Jurkat, Clone E6-1 (cell line): ENCODE results near the gene DEDD.

Experiments used
- DNase-seq: peaks from one replicate; pipeline ENCODE4 v3.0.0-alpha.2; 2011; ENCODE audit warnings: low read depth, low spot score
- H3K4me3 ChIP-seq: 2 replicates; pipeline ENCODE4 v1.5.1; 2011; ENCODE audit warnings: mild to moderate bottlenecking, low read length, control low read depth, moderate library complexity

DEDD gene

GRCh38 chr1:161164901-161165610 is 32.6 kb upstream of the DEDD start:
- H3K4me3 ChIP-seq, result peak overlapping the region; percentile 71
- no peak for DNase-seq

DNA sequence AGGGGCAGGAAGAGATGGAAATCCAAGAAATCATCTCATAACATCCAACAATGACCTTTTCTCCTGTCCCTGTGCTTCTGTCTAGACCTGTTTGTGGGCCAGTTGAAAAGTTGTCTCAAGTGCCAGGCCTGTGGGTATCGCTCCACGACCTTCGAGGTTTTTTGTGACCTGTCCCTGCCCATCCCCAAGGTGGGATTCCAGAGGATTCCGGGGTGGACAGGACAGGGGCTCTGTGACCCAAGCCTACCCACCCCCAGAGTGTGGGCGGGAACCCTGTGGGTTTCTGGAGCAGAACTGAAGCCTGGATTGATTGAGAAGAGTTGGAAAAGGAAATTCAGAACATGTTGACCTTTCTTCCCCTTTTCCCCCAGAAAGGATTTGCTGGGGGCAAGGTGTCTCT is 31.3 kb upstream of the DEDD start:
- no peak overlapping the region for H3K4me3 ChIP-seq
- DNase-seq, result no peak

DNA sequence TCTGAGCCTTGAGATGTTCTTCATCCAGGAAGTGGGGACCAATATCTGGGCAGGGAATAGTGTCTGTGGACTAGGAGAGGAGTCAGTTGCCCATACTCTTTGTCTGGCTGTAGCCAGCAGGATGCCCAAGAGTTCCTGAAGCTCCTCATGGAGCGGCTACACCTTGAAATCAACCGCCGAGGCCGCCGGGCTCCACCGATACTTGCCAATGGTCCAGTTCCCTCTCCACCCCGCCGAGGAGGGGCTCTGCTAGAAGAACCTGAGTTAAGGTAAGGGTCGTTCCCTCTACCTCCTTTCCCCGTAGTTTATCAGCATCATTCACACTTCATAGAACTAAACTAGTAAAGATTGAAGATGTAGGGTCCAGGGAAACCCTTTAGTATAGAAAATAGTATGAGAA is 30.3 kb upstream of the DEDD start:
- no peak for DNase-seq
- no peak overlapping the region for H3K4me3 ChIP-seq

DNA sequence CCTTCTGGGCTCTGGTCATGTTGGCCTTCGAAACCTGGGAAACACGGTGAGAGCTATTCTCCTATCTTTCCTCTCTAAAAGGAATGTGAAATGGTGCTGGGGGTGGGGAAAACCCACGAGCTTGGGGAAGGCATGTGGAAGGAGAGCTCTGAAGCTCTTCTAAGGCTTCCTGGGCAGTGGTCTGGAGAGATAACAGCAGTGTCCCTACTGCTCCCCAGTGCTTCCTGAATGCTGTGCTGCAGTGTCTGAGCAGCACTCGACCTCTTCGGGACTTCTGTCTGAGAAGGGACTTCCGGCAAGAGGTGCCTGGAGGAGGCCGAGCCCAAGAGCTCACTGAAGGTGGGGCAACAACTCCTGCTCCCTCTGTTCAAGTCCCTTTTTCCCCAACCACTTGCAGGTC is 29.6 kb upstream of the DEDD start:
- DNase-seq, result no peak
- no peak overlapping the region for H3K4me3 ChIP-seq

- DNase-seq, result no peak
These were observed 29.2 kb upstream of the DEDD start for GRCh38 chr1:161161652-161162051.

GRCh38 chr1:161160671-161161145 is 28.2 kb upstream of the DEDD start:
- H3K4me3 ChIP-seq, result no peak overlapping the region
- DNase-seq, result no peak

More at GRCh38 chr1:161161652-161162051, 29.2 kb upstream of the DEDD start:
- H3K4me3 ChIP-seq, result no peak overlapping the region

GRCh38 chr1:161159913-161160243 is 27.4 kb upstream of the DEDD start:
- peak overlapping the region; percentile 95 for H3K4me3 ChIP-seq
- DNase-seq, result no peak

GRCh38 chr1:161159087-161159912 is 26.8 kb upstream of the DEDD start, which contains the start of gene USP21:
USP21 (plus strand) TSS chr1:161159500; CDS start chr1:161160641, 1,141 bp downstream.
- peak within 1 kb of the TSS; percentile 95 for H3K4me3 ChIP-seq
- DNase-seq, result peak; percentile 80

GRCh38 chr1:161158316-161159010 is 26.0 kb upstream of the DEDD start:
- no peak for DNase-seq
- peak overlapping the region; percentile 95 for H3K4me3 ChIP-seq

DNA sequence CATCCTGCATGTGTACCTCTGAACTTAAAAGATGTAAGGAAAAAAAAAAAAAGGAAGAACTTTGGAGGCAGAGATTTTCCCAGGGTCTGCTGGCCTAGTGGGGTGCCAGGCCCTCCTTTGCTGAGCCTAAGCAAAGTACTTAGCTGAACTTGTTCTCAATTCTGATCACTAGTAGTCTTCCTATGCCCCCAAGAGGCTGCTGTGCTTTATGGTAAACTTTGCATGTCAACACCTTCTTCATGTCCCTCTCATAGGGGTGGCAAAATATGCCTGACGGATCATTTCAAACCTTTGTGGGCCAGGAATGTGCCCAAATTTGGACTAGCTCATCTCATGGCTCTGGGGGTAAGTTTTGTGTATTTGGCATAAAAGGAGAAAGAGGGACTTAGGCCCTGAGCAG is 25.4 kb upstream of the DEDD start:
- H3K4me3 ChIP-seq, result no peak overlapping the region
- DNase-seq, result no peak

- peak; percentile 91 for DNase-seq
- peak within 1 kb of the TSS; percentile 78 for H3K4me3 ChIP-seq
These were observed 21.3 kb upstream of the DEDD start, which contains the start of gene UFC1 for GRCh38 chr1:161153682-161154337. UFC1 (plus strand) TSS chr1:161153978; CDS start chr1:161153998, 20 bp downstream.

DNA sequence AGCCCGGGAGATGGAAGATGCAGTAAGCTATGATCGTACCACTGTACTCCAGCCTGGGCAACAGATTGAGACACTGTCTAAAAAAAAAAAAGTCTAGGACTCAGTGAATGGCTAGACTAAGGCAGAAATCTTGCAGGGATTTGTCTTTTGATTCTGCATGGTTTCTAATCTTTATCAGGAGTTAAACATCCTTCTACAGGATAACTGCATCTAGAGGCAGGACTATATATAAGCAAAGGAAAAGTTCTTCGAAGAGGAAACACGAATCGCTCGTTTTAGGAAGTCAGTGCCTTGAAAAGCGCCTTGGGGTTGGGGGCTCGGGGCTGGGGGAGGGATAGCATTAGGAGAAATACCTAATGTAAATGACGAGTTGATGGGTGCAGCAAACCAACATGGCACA is 20.7 kb upstream of the DEDD start:
- H3K4me3 ChIP-seq, result peak overlapping the region; percentile 78

GRCh38 chr1:161145832-161146231 is 13.4 kb upstream of the DEDD start:
- no peak for DNase-seq
- no peak overlapping the region for H3K4me3 ChIP-seq

More for the DNA sequence above, 20.7 kb upstream of the DEDD start:
- no peak for DNase-seq

- DNase-seq, result no peak
- no peak overlapping the region for H3K4me3 ChIP-seq
These were observed 8.4 kb upstream of the DEDD start for GRCh38 chr1:161140755-161141400.

GRCh38 chr1:161139766-161140165 is 7.3 kb upstream of the DEDD start:
- no peak overlapping the region for H3K4me3 ChIP-seq
- no peak for DNase-seq

DNA sequence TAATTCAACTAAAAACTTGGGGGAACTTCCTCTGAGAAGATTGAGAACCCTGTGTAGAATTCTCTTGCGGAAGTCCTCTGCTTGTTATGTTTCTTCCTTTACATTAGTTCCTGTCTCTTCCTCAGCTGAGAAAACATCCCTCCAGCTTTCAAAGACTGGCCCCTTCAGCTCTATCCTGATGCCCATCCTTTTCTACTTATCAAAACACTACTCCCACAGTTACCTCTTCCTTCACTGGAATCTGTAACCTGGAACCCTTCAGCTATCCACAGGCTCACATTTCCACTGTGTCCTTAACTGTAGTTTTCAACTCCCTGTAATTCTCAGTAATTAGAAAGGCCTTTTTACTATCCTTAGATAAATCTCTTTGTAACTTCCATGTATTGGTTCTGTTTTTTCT is 6.0 kb upstream of the DEDD start:
- DNase-seq, result no peak
- H3K4me3 ChIP-seq, result no peak overlapping the region

GRCh38 chr1:161137881-161138280 is 5.4 kb upstream of the DEDD start:
- no peak for DNase-seq
- H3K4me3 ChIP-seq, result no peak overlapping the region

GRCh38 chr1:161133220-161133740 is 813 bp upstream of the DEDD start:
- no peak for DNase-seq
- peak overlapping the region; percentile 71 for H3K4me3 ChIP-seq
